ENCODE data around the gene PPP1R13B. TPM values are rescaled to one million over a fixed set of nuclear protein-coding genes. Genes with fewer than 3 reads are reported as not detected.

PPP1R13B gene
- total RNA-seq, 1 experiment from 2014 or later, result 10.3 TPM

DNA sequence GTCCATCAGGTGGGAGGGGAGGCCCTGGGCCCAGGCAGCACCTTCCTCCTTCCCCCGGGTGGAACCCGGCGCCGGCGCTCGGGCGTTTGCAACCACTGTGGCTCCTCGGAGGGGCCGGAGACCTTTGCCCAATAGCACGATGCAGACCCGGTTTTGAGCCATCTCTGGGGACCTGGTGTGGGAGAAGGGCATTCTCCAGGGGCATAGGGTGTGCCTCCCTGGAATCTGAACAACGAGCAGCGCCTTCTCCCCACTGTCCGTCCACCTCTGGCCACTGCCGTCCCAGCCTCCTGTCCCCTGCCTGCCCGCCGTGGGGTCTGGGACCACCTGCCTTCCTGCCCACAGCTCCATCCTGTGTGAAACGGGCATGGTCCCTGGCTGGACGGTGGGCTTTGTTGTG lies 119.2 kb downstream of the PPP1R13B start:
- no peak overlapping the region; the same call in 1 of the 2 replicates for H3K27ac Mint-ChIP-seq
- CTCF ChIA-PET, result interaction anchor here (1.0 to 1.1 kb wide), 2 partner anchors 9 to 178 kb away, joined by 3 to 4 read pairs; no protein-coding TSS in a partner anchor
- no peaks in the 10 kb centered on the region for H3K27me3 Mint-ChIP-seq (ENCODE audit: low read depth)
- no peaks in the 10 kb centered on the region for H3K9me3 Mint-ChIP-seq
- ATAC-seq, result no peak
- no peak overlapping the region for H3K4me3 Mint-ChIP-seq
- no peak for TF ChIP-seq SOX15 (CRISPR knock-in tag; IDR thresholded peaks at IDR 0.05)
- TF ChIP-seq ZMAT4 (CRISPR knock-in tag; IDR thresholded peaks at IDR 0.05), result no peak
- TF ChIP-seq, protein P1, sequence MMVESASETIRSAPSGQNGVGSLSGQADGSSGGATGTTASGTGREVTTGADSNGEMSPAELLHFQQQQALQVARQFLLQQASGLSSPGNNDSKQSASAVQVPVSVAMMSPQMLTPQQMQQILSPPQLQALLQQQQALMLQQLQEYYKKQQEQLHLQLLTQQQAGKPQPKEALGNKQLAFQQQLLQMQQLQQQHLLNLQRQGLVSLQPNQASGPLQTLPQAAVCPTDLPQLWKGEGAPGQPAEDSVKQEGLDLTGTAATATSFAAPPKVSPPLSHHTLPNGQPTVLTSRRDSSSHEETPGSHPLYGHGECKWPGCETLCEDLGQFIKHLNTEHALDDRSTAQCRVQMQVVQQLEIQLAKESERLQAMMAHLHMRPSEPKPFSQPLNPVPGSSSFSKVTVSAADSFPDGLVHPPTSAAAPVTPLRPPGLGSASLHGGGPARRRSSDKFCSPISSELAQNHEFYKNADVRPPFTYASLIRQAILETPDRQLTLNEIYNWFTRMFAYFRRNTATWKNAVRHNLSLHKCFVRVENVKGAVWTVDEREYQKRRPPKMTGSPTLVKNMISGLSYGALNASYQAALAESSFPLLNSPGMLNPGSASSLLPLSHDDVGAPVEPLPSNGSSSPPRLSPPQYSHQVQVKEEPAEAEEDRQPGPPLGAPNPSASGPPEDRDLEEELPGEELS (CRISPR knock-in tag; IDR thresholded peaks at IDR 0.05), result no peak
- TF ChIP-seq TCF7 (CRISPR knock-in tag; IDR thresholded peaks at IDR 0.05; ENCODE audit: low read depth), result no peak
- no peak for TF ChIP-seq FOXJ3 (CRISPR knock-in tag; IDR thresholded peaks at IDR 0.05; ENCODE audit: borderline replicate concordance)
- TF ChIP-seq ERG (CRISPR knock-in tag; IDR thresholded peaks at IDR 0.05), result no peak
- no peaks in the 10 kb centered on the region for H3K4me1 Mint-ChIP-seq
- peaks cover 17% of the 10 kb centered on the region for H3K36me3 Mint-ChIP-seq
- POLR2A ChIA-PET, result no interaction called here
- no peak for DNase-seq (ENCODE audit: low spot score)

DNA sequence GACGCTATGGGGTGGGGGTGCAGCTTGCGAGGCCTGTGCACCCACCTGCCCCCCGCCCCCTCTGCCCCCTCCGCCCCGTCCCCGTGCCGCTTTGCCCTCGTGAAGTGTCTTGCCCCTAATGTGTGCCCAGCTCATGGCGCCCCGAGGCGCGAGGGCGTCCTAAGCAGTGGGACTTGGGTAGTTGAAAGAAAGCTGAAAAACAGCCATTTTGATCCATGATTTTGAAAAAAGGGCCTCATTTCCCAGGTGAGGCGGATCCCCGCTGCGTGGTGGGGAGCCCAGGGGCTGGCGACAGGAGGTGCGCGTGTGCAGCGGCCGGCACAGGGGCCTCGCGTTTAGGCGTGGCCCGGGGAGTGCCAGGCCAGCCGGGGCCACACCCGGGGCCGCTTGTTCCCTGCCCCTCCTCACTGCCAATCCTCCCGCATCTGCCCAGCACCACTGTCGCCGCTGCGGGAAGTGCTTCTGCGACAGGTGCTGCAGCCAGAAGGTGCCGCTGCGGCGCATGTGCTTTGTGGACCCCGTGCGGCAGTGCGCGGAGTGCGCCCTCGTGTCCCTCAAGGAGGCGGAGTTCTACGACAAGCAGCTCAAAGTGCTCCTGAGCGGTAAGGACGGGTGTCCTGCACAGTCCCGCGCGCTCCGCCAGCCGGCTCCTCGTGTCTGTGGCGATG lies 119.9 kb downstream of the PPP1R13B start:
- DNase-seq (ENCODE audit: low spot score) (no peak), ATAC-seq (no peak)
- H3K4me3 Mint-ChIP-seq, result no peak overlapping the region
- H3K27me3 Mint-ChIP-seq (ENCODE audit: low read depth), result no peaks in the 10 kb centered on the region
- no peak for TF ChIP-seq PRRX2 (CRISPR knock-in tag; IDR thresholded peaks at IDR 0.05)
- no peak for TF ChIP-seq ATF1 (CRISPR knock-in tag; IDR thresholded peaks at IDR 0.05)
- no peak for TF ChIP-seq ZNF423 (CRISPR knock-in tag; IDR thresholded peaks at IDR 0.05)
- TF ChIP-seq, protein P2, sequence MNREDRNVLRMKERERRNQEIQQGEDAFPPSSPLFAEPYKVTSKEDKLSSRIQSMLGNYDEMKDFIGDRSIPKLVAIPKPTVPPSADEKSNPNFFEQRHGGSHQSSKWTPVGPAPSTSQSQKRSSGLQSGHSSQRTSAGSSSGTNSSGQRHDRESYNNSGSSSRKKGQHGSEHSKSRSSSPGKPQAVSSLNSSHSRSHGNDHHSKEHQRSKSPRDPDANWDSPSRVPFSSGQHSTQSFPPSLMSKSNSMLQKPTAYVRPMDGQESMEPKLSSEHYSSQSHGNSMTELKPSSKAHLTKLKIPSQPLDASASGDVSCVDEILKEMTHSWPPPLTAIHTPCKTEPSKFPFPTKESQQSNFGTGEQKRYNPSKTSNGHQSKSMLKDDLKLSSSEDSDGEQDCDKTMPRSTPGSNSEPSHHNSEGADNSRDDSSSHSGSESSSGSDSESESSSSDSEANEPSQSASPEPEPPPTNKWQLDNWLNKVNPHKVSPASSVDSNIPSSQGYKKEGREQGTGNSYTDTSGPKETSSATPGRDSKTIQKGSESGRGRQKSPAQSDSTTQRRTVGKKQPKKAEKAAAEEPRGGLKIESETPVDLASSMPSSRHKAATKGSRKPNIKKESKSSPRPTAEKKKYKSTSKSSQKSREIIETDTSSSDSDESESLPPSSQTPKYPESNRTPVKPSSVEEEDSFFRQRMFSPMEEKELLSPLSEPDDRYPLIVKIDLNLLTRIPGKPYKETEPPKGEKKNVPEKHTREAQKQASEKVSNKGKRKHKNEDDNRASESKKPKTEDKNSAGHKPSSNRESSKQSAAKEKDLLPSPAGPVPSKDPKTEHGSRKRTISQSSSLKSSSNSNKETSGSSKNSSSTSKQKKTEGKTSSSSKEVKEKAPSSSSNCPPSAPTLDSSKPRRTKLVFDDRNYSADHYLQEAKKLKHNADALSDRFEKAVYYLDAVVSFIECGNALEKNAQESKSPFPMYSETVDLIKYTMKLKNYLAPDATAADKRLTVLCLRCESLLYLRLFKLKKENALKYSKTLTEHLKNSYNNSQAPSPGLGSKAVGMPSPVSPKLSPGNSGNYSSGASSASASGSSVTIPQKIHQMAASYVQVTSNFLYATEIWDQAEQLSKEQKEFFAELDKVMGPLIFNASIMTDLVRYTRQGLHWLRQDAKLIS (CRISPR knock-in tag; IDR thresholded peaks at IDR 0.05; ENCODE audit: borderline replicate concordance), result no peak
- no peak for TF ChIP-seq ZNF121 (CRISPR knock-in tag; IDR thresholded peaks at IDR 0.05)
- TF ChIP-seq, protein P3, sequence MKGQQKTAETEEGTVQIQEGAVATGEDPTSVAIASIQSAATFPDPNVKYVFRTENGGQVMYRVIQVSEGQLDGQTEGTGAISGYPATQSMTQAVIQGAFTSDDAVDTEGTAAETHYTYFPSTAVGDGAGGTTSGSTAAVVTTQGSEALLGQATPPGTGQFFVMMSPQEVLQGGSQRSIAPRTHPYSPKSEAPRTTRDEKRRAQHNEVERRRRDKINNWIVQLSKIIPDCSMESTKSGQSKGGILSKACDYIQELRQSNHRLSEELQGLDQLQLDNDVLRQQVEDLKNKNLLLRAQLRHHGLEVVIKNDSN (CRISPR knock-in tag; IDR thresholded peaks at IDR 0.05), result no peak
- no peak for TF ChIP-seq GABPB1 (CRISPR knock-in tag; IDR thresholded peaks at IDR 0.05)
- TF ChIP-seq, protein P4, sequence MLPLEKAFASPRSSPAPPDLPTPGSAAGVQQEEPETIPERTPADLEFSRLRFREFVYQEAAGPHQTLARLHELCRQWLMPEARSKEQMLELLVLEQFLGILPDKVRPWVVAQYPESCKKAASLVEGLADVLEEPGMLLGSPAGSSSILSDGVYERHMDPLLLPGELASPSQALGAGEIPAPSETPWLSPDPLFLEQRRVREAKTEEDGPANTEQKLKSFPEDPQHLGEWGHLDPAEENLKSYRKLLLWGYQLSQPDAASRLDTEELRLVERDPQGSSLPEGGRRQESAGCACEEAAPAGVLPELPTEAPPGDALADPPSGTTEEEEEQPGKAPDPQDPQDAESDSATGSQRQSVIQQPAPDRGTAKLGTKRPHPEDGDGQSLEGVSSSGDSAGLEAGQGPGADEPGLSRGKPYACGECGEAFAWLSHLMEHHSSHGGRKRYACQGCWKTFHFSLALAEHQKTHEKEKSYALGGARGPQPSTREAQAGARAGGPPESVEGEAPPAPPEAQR (CRISPR knock-in tag; IDR thresholded peaks at IDR 0.05), result no peak
- CTCF ChIA-PET, result interaction anchor here (0.7 to 1.1 kb wide), 3 partner anchors 12 to 179 kb away, joined by 3 to 5 read pairs (median 4); no protein-coding TSS in a partner anchor
- H3K36me3 Mint-ChIP-seq, result peaks cover 12% of the 10 kb centered on the region
- POLR2A ChIA-PET, result no interaction called here
- H3K4me1 Mint-ChIP-seq, result no peaks in the 10 kb centered on the region
- H3K9me3 Mint-ChIP-seq, result no peaks in the 10 kb centered on the region
- no peak overlapping the region for H3K27ac Mint-ChIP-seq

All from WTC11 (cell line).